Measurements from ENCODE around the gene ADORA1.

ADORA1 gene

DNA sequence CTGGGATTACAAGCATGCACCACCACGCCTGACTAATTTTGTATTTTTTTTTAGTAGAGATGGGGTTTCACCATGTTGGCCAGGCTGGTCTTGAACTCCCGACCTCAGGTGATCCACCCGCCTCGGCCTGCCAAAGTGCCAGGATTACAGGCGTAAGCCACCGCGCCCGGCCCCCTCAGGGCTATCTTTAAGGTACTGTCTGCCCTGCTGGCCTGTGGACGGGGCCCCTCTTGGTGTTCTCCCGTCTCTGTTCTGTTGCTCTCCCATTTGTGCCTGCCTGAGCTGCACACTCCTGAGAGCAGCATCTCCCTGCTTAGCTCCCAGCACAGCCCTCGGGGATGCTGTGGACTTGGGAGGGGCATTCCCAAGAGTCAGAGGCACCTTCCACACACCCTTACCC is 34.2 kb downstream of the ADORA1 start:
- DNase-seq: no peak

DNA sequence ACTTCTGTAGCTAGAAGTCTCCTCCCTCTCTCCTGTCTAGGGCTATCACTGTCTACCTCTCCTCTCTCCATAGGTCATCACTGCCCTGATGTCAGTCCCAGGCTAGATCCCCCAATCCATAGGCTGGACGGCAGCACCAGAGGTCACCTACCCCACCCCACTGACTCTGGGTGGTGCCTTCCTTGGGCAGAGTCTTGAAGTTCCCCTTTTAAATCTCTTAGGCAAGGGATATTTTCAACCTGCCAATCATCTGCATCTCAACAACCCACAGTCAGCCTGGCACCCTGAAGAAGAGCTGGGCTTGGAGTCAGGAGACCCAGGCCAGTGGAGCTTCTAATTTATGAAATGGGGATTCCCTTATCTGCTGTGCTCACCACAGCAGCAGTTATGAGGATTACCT is 34.9 kb downstream of the ADORA1 start:
- no peak for DNase-seq

DNA sequence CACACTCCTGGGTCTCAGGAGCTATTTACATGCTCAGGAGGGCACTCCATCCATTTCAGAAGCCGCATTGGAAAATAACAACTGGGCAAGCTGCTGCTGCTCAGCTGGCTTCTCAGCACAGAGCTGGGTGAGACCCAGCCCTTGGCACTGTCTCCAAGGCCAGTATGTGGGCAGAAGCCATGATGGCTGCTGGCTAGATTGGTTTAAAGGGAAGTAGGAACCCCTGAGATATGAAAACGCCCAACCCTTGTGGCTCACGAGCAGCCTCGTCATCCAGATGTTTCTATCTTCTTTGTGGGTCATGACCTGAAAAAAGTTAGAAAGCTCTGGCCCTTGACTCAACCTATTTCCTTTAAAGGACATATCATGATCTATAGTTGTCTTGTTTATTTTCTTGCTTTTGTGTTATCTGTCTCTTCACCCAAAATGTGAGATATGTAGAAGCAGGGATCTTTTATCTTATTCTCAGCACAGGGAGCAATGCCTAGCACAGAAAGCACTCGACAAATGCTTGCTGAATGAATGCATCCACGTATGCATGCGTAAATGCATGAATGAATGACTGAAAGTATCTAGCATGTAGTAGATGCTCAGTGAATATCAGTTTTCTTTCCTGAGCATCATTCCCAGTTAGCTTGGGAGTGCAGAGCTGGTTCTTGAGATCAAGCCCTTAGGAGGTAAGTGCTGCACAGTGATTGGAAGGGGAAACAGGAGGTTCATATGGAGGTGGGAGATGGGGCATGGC is 36.5 kb downstream of the ADORA1 start:
- no peak for DNase-seq

DNA sequence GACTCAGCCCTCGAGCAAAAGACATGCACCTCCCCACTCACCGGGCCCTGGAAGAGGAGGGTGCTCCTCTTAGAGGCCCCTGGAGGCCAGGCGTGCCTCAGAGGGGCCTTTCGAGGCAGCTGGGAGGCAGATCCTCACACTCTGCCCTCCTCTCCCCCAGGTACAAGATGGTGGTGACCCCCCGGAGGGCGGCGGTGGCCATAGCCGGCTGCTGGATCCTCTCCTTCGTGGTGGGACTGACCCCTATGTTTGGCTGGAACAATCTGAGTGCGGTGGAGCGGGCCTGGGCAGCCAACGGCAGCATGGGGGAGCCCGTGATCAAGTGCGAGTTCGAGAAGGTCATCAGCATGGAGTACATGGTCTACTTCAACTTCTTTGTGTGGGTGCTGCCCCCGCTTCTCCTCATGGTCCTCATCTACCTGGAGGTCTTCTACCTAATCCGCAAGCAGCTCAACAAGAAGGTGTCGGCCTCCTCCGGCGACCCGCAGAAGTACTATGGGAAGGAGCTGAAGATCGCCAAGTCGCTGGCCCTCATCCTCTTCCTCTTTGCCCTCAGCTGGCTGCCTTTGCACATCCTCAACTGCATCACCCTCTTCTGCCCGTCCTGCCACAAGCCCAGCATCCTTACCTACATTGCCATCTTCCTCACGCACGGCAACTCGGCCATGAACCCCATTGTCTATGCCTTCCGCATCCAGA is 37.7 kb downstream of the ADORA1 start:
- no peak for DNase-seq

DNA sequence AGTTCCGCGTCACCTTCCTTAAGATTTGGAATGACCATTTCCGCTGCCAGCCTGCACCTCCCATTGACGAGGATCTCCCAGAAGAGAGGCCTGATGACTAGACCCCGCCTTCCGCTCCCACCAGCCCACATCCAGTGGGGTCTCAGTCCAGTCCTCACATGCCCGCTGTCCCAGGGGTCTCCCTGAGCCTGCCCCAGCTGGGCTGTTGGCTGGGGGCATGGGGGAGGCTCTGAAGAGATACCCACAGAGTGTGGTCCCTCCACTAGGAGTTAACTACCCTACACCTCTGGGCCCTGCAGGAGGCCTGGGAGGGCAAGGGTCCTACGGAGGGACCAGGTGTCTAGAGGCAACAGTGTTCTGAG is 38.3 kb downstream of the ADORA1 start:
- DNase-seq: no peak

DNA sequence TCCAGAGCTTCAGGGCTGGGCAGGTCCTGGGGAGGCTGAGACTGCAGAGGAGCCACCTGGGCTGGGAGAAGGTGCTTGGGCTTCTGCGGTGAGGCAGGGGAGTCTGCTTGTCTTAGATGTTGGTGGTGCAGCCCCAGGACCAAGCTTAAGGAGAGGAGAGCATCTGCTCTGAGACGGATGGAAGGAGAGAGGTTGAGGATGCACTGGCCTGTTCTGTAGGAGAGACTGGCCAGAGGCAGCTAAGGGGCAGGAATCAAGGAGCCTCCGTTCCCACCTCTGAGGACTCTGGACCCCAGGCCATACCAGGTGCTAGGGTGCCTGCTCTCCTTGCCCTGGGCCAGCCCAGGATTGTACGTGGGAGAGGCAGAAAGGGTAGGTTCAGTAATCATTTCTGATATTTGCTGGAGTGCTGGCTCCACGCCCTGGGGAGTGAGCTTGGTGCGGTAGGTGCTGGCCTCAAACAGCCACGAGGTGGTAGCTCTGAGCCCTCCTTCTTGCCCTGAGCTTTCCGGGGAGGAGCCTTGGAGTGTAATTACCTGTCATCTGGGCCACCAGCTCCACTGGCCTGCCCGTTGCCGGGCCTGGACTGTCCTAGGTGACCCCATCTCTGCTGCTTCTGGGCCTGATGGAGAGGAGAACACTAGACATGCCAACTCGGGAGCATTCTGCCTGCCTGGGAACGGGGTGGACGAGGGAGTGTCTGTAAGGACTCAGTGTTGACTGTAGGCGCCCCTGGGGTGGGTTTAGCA is 38.8 kb downstream of the ADORA1 start:
- DNase-seq: no peak

DNA sequence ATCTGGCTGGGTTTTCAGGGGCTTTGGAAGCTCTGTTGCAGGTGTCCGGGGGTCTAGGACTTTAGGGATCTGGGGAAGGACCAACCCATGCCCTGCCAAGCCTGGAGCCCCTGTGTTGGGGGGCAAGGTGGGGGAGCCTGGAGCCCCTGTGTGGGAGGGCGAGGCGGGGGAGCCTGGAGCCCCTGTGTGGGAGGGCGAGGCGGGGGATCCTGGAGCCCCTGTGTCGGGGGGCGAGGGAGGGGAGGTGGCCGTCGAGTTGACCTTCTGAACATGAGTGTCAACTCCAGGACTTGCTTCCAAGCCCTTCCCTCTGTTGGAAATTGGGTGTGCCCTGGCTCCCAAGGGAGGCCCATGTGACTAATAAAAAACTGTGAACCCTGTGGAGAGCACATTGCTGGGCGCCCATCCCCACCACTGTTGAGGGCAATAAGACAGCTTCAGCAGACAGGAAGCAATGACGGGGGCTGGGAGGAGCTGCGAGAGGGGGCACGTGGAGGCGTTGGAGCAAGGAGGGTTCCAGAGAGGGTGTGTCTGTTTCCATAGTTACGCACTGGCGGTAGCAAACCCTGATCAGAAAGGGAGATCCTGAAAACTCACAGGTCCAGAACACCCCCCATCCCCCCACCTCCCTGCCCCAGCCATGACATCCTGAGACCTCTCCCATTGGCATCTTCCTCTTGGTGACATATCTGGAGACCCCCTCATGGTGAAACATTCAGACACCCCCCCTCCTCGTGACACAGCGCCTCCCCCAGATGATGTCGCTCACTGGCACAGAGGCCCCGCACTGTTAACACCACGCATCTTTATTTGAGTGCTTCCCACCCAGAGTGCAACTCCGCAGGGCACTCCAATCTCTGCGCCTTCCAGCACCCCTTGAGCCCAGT is 39.7 kb downstream of the ADORA1 start:
- no peak for DNase-seq

DNA sequence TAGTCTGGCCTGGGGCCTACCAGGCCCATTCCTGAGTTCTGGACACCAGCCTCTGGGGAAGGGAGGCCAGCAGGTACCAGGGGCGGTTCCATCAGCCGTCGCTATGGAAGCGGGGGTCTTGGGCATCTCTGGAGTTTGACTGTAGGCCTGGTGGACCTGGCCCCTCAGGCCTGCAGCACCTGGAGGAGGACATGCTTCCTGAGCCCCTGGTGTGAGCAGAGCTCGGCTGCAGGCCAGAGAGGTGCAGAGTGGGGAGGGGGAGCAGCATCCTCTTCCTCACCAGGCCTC is 40.3 kb downstream of the ADORA1 start:
- DNase-seq: no peak

DNA sequence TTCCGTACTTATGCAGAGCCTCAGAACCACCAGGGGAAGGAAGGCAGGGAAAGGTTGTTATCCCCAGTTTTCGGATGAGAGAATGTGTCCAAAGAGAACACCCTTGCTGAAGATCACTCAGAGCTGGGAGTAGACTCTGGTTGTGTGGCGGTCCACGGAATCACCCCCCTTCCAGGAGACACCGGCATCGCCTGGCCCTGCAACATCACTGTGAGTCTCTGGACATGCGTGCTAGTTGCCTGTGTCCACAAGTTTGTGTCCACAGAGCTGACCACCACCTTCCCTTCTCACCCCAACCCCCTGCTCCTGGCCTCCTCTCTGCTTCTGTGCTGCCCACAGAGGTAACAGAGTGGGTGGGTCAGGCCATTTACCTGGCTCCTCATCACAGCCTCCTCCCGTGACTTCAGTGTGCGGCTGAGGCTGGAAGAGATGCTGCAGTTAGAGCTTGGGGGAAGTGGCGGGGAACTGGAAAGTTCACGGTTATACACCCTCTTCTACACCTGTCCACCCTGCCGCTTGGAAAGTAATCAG is 40.8 kb downstream of the ADORA1 start:
- no peak for DNase-seq

DNA sequence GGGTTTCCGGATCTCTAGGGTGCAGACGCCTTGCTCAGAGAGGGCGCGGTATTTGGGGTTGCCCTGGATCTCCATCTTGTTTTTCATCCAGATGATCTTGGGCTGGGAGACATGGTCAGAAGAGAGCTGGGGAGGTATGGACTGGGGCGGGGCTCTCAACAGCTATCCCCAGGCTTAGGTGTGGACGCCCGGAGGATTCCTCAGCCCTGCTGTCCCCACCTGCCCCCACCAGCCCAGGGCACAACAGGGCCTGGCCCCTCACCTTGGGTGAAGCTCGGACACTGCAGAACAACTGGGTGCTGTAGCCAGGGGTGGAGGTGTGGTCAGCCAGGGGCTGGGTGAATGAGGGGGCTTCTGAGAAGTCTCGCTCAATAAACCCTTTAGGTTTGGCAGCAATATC is 41.5 kb downstream of the ADORA1 start:
- DNase-seq: no peak

DNA sequence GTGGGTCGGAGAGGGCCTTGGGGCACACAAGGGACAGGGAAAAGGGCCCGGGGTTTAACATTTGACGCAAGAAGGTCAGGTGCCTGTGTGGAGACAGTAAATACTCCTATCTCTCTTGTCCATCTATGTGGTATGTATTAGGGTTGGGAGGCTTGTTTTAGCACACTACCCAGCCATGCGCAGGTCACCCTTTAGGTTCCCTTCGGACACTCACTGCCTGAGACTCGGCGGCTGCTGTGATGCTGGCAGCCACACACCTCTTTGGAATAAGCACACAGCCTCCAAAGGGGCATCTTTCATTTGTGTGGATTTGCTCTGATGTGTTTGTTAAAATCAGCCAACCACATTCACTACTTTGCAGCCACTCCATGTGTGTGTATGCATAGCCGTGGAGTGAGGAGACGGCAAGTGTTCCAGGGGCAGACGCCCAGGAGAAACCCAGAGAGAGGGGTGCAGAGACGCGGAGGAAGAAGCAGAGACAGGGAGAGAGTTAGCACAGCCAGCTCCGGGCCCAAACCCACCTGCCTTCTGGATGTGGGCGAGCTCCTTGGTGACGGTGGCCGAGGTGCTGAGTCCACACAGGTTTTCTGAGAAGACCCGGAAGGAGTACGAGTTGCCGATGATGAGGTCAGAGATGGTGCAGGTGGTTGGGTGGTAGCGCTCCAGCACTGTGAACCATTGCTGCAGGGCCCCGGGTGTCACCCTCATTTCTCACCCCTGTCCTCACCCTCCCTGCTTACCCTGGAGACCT is 42.4 kb downstream of the ADORA1 start:
- DNase-seq: no peak

DNA sequence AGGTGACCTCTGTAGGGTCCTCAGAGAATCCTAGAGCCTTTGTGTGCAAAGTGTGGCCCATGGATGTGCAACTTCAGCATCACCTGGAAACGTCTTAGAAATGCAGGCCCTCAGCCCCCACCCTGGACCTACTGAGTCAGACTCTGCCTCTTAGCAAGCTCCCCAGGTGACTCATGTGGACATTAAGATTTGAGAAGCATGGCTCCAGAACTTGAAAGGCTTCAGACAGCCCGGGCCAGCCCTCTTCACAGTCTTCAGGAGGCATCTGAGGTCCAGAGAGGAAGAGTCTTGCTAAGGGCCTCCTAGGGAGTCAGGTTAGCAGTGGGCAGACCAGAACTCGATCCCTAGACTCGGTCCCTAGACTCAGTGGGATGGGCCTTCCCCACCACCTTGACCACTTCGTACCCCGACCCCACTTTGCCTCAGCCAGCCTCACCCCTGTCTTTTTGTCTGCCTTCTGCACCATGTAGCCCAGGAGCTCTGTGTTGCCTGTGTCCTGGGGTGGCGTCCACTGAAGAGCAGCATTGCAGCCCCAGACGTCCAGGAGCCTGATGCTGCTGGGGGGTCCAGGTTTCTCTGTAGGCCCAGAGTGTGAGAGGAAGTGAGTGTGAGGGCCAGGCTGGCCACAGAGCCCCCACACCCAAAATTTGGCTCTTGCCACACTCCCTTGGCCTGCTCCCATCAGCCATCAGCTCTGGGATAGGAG is 43.3 kb downstream of the ADORA1 start:
- DNase-seq: no peak

DNA sequence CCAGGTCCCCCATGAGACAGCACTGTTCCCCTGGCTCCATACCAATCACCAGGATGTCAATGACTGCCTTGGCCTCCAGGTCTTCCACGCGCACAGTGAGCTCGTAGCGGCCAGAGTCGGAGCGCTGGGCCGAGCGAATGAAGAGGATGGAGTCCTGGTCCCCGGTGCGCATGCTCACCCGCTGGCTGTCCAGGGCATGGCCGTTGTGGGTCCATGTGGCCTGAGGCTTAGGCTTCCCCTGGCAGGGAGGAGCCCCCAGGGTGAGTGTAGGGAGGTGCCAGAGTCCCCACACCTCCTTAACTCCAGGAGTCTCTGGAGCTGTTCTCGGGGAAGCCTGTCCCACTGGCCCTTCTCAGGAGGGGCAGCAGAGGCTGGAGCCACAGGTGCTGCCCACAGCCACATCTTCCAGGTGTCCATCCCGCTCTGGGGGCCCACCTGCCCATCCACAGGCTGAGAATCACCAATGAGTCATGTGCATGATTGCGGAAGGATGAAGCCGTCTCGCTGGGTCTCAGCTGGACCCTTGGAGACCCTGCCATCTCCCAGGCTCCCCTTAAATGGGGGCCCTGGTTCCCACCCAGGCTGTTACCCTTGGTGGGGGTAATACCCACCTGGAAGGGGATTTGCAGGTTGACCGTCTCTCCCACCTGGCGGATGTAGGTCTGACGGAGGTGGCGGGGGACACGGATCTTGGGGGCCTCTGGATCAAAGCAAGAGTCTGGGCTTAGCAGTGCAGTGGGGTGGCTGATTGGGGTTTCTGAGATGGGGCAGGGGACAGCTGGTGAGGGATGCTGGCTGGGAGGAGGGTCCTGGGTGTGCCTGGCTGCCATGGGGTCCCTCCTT is 44.0 kb downstream of the ADORA1 start:
- no peak for DNase-seq

DNA sequence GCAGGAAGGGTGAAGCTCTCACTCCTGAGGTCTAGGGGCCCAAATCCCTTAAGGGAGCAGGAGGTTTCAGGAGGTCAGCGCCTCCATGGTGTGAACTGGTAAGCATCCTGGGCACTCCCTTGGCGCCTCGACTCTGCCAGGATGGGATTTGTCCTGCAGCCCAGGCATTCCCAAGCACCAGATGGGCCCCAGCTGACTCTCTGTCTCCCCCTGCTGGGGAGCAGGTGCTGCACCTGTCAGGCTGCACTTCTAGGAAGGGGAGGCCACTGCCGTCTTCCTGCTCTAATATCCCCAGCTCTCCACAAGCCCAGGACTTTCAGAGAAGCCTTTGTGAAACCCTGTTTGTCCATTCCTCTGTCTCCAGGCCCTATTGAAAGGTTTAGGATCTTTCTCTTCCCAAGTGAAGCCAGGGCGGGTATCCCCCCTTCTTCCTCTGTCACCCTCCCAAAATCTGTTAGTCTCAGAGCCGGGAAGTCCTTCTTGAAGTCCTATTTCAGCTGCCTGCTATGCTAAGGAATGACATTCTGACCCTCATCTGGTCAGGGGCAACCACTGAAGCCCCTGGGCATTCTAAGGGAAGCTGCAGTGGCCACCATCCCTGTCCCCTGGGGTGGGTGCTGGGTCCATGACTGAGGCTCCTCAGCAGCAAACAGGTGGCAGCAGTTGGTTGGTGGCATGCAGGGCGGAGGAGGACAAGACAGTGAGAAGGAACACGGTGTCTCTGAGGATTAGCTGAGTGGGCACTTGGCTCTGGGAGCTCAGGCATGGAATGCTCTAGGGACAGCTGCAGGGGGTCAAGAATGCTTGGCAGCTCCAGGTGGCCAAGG is 44.9 kb downstream of the ADORA1 start:
- DNase-seq: no peak

DNA sequence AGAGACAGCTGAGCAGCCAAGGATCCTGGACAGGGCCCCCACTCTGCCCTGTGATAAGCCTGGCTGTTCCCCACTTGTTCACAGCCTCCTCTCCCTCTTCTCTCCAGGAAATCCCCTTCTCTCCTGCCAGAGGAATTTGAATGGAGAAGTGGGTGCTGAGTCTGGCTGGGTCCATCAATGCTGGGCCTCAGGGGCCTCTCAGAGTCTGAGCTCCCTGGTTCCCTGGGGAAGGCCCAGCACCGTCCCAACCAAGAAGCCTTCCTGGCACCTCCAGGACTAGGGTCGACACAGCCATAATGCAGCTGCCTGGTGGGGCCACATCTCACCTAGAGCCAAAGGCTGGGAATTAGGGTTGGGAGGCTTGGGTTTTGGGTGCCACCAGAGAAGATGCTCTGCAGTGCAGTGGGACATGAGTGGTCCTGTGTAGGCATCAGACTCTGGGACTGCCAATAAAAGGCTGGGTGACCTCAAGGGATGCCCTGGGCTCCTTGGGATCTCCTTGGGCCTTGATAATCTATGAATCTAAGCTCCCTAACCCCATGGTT is 45.6 kb downstream of the ADORA1 start:
- no peak for DNase-seq

DNA sequence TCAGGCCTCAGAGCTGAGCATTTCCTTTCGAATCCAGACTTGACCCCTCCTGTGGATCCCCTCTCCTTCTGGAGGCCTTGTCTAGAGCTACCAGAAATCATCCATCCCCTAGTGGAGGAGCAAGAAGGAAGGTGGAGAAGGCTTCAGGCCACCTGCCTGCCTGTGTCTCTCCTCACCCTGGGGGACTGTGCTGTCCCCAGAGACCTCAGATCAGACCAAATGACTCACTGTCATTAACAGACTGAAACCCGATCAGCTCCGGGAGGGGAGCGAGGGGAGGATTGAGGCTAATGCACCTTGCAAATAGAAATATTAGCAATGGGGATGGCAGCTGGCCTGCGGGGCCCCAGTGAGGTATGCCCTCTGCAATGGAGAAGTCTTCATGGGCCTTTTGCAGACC is 46.0 kb downstream of the ADORA1 start:
- DNase-seq: no peak

DNA sequence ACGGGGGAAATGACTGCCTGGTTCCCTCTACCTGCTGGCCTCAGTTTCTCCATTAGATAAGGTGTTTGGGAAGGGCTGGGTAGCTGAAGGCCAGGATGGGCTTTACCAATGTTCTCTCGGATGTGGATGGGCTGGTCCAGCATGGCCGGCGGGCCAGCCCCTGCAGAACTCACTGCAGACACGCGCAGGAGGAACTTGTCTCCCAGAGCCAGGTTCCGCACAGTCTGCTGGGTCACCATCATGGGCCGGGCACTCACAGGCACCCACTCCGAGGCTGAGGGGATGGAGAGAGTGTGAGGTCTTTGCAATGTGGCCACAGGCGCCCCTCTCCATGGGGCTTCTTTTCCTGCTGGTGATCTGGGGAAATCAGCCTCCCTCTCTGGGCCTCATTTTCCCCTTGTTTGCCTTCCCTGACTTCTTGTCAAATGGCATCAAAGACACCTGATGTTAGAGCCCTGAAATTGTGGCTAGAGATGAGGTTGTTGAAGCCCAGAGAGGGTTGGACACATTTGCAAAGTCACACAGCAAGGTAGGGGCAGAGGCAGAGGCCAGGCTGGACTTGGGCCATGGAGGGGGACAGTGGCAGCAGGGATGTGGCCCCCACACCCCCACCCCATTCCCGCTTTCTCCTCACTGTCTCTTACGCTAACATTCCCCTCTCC is 46.9 kb downstream of the ADORA1 start:
- no peak for DNase-seq

DNA sequence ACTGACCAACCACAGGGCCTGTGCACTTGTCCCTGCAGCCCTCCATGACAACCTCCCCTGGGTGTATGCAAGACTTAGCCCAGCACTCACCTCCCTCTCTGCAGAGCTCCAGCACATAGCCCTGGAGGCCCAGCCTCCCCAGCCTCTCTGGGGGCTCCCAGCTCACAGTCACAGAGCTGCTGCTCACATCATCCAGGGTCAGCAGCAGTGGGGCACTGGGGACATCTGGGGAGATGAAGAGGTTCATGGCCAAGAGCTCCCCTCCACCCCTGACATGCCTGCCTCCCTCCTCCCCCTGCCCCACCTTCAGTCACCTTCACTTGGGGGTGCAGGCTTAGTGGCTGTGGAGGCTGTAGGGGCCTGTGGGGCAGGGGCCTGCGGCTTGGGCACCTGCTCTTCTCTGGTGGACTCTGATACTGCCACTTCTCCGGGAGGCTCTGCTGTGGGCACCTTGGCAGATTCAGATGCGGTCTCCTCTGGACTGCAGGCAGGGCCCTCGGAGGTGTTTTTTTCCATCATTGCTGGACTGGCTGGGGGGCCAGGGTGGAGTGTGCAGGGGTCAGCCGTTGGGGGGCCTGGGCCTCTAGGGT is 47.8 kb downstream of the ADORA1 start, which contains the start of gene MYBPH:
TSS of gene MYBPH (minus strand) at position 590 of the 590 bp plus-strand sequence. CDS start at position 519, 71 bp downstream.
- DNase-seq: no peak

Data from activated CD4-positive, alpha-beta T cell treated with anti-CD3 and anti-CD28 coated beads for 1 hour (primary cell).